Thyroid gland (tissue), 4 donors: ENCODE measurements around the gene PLEKHA8.

ENCODE experiments used
- POLR2A ChIP-seq, 2 donors: fragments of 450-650 bp; IDR thresholded peaks; one replicate each; pipeline ENCODE4 v1.6.1; 2017; ENCODE audit warnings: antibody characterized with exemption in 2 of 2, mild to moderate bottlenecking in 2 of 2, moderate library complexity in 1 of 2
- TF ChIP-seq, protein P1 (sequence below), 6 experiments: fragments of 200-600 bp in 3 of 6; fragments of 450-650 bp in 3 of 6; sonication (generic) in 3 of 6; IDR thresholded peaks; one replicate each; pipeline ENCODE4 v1.5.1; 2016 to 2019; ENCODE audit warnings: antibody characterized with exemption in 6 of 6, mild to moderate bottlenecking in 2 of 6, inconsistent platforms in 1 of 6, moderate library complexity in 1 of 6

DNA sequence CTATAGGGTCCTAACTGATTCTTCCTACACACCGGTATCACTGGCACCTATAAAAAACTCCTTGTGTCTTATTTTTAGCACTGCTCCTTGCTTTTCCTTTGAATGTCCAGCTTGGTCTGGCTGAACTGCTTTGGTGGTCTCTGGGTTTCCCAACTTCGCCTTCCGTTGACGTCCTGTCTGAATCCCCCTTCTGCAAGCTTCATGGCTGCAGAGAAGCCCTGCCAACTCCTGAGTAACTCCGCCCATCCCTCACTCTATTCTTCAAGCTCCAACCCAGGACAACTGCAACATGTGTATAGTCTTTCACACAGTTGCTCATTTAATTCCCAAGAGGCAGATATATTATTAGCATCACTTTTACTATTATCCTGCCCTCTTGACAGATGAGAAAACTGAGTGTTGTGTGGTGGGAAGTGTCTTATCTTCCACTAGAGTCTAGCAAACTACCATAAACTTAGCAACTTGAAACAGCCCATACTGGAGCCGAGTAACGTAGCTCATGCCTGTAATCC is 147.5 kb downstream of the PLEKHA8 start:
- TF ChIP-seq, protein P1, sequence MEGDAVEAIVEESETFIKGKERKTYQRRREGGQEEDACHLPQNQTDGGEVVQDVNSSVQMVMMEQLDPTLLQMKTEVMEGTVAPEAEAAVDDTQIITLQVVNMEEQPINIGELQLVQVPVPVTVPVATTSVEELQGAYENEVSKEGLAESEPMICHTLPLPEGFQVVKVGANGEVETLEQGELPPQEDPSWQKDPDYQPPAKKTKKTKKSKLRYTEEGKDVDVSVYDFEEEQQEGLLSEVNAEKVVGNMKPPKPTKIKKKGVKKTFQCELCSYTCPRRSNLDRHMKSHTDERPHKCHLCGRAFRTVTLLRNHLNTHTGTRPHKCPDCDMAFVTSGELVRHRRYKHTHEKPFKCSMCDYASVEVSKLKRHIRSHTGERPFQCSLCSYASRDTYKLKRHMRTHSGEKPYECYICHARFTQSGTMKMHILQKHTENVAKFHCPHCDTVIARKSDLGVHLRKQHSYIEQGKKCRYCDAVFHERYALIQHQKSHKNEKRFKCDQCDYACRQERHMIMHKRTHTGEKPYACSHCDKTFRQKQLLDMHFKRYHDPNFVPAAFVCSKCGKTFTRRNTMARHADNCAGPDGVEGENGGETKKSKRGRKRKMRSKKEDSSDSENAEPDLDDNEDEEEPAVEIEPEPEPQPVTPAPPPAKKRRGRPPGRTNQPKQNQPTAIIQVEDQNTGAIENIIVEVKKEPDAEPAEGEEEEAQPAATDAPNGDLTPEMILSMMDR (IDR thresholded peaks at IDR 0.05), result no peak
- TF ChIP-seq POLR2A (IDR thresholded peaks at IDR 0.05), result no peak
